Lower leg skin (tissue), 3 donors: ENCODE results near the gene LGR5.

Source experiments
- POLR2A ChIP-seq, 2 donors: fragments of 450-650 bp; IDR thresholded peaks; one replicate each; pipeline ENCODE4 v1.6.1; 2016 to 2017; ENCODE audit warnings: antibody characterized with exemption in 2 of 2, mild to moderate bottlenecking in 1 of 2, moderate library complexity in 1 of 2
- TF ChIP-seq, protein P1 (sequence below), 3 donors: fragments of 450-650 bp; IDR thresholded peaks; one replicate each; pipeline ENCODE4 v1.5.1; 2016; ENCODE audit warnings: antibody characterized with exemption in 3 of 3, mild to moderate bottlenecking in 3 of 3, moderate library complexity in 2 of 3

DNA sequence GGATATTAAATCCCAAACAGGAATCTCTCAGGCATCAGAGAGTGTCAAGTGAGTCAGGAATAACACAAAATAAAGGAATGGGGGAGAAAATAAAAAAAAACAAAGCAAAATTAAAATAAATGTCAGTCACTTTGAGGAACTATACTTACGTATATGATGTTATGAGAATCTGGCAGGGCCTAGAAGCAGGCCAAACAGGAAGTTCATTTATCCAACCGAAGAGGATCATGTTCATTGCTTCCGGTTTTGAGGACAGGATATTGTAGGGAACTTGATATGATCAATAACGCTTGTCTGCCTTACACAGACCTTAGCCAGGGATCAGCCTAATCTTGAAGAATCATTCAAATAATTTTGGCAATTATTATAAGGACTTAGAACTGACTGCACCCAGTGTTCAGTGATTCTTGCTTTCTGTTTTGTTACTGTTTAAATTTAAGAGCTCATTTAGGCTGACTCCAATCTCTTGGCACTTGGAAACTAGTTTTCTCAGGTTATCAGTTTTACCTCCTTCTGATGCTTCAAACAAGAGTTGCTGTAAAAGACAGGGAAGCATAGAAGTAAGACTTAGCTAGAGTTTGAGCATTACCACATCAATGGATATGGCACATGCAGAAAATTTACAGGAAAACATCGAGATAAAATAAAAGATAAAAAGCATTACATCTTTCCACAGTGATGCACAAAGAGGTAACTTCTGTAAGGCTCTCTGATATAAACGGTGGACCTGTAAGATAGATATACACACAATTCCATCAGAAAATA is 170.6 kb downstream of the LGR5 start:
- TF ChIP-seq, protein P1, sequence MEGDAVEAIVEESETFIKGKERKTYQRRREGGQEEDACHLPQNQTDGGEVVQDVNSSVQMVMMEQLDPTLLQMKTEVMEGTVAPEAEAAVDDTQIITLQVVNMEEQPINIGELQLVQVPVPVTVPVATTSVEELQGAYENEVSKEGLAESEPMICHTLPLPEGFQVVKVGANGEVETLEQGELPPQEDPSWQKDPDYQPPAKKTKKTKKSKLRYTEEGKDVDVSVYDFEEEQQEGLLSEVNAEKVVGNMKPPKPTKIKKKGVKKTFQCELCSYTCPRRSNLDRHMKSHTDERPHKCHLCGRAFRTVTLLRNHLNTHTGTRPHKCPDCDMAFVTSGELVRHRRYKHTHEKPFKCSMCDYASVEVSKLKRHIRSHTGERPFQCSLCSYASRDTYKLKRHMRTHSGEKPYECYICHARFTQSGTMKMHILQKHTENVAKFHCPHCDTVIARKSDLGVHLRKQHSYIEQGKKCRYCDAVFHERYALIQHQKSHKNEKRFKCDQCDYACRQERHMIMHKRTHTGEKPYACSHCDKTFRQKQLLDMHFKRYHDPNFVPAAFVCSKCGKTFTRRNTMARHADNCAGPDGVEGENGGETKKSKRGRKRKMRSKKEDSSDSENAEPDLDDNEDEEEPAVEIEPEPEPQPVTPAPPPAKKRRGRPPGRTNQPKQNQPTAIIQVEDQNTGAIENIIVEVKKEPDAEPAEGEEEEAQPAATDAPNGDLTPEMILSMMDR (IDR thresholded peaks at IDR 0.05) = no peak
- TF ChIP-seq POLR2A (IDR thresholded peaks at IDR 0.05) = no peak
